Ectodermal cell (in vitro differentiated cells): Measurements from ENCODE around the gene CHST3. TPM values are rescaled to one million over a fixed set of nuclear protein-coding genes. Genes with fewer than 3 reads are reported as not detected.
"Not testable (repeated sequence)": the region's sequence is repeated elsewhere in the genome, so short reads cannot be mapped to it uniquely, and the experiment has no call there.

Source experiments
- H3K27ac ChIP-seq: 2 replicates; pipeline ENCODE4 v1.7.0; 2013; ENCODE audit warnings: mild to moderate bottlenecking, low read depth, low read length; ENCODE audit not compliant: insufficient read depth, poor library complexity, severe bottlenecking
- H3K27me3 ChIP-seq: 2 replicates; pipeline ENCODE4 v1.7.0; 2013; ENCODE audit warnings: mild to moderate bottlenecking, low read length; ENCODE audit not compliant: insufficient read depth, control insufficient read depth, poor library complexity, severe bottlenecking
- H3K36me3 ChIP-seq: one replicate; pipeline ENCODE4 v1.7.0; 2013; ENCODE audit warnings: low read length; ENCODE audit not compliant: control insufficient read depth, insufficient read depth
- H3K4me1 ChIP-seq: one replicate; pipeline ENCODE4 v1.7.0; 2013; ENCODE audit warnings: low read length; ENCODE audit not compliant: control insufficient read depth, insufficient read depth
- H3K4me3 ChIP-seq: 2 replicates; pipeline ENCODE4 v1.7.0; 2013; ENCODE audit warnings: low read depth, low read length, control low read depth; ENCODE audit not compliant: insufficient read depth
- H3K9me3 ChIP-seq: 2 replicates; pipeline ENCODE4 v1.7.0; 2013; ENCODE audit warnings: mild to moderate bottlenecking, low read length, moderate library complexity; ENCODE audit not compliant: control insufficient read depth
- WGBS, 2 experiments: methylation state at CpG; one replicate each; pipeline ENCODE4 v1.1.7; 2013; ENCODE audit warnings: missing lambda C conversion rate in 2 of 2; 5-methylcytosine and 5-hydroxymethylcytosine counted together
- polyA plus RNA-seq, 4 experiments: library from polyadenylated mRNA; stranded (reverse); fragments of 50-300 nt; gene quantifications; one replicate each; pipeline ENCODE4 v1.2.3, GENCODE V29; 2013

Gene CHST3
- 8.8 TPM for polyA plus RNA-seq (2013, experiment 1 of 4)
- 7.5 TPM for polyA plus RNA-seq (2013, experiment 2 of 4)
- polyA plus RNA-seq (2013, experiment 3 of 4): 7.1 TPM
- 7.8 TPM for polyA plus RNA-seq (2013, experiment 4 of 4)

GRCh38 chr10:71964098-71964742, at the start of gene CHST3:
Gene CHST3, plus strand, starts transcription at chr10:71964395. Its CDS starts 41,448 bp downstream, at chr10:72005843.
- Histone ChIP-seq H3K4me1 (peaks cover 14% of the 10 kb centered on the region), H3K4me3 (peak within 1 kb of the TSS; percentile 62), H3K27ac (no peak within 1 kb of the TSS), H3K36me3 (no peaks in the 10 kb centered on the region), H3K9me3 (no peaks in the 10 kb centered on the region), H3K27me3 (peaks cover 44% of the 10 kb centered on the region)
- WGBS, 2 experiments: 0% methylated on average over 76 to 77 of the region's 77 CpGs

- no peaks in the 10 kb centered on the region for H3K27me3 ChIP-seq
- H3K27ac ChIP-seq: no peak overlapping the region
- no peaks in the 10 kb centered on the region for H3K9me3 ChIP-seq
- no peak overlapping the region for H3K4me3 ChIP-seq
- H3K4me1 ChIP-seq: peaks cover 3% of the 10 kb centered on the region
- H3K36me3 ChIP-seq: no peaks in the 10 kb centered on the region
Measured at GRCh38 chr10:71916827-71917226, 47.4 kb upstream of the CHST3 start.

GRCh38 chr10:71918992-71919391, 45.2 kb upstream of the CHST3 start:
- no peak overlapping the region for H3K4me3 ChIP-seq
- WGBS, 2 experiments: 79 to 93% methylated on average over 6 to 7 of the region's 7 CpGs

GRCh38 chr10:71919956-71920539, 44.1 kb upstream of the CHST3 start:
- H3K27me3 ChIP-seq, H3K27ac ChIP-seq, H3K4me1 ChIP-seq, H3K4me3 ChIP-seq, H3K9me3 ChIP-seq, H3K36me3 ChIP-seq: not testable (repeated sequence)
- 87 to 95% methylated on average over 7 of the region's 7 CpGs for WGBS, 2 experiments

More at GRCh38 chr10:71918992-71919391, 45.2 kb upstream of the CHST3 start:
- no peaks in the 10 kb centered on the region for H3K9me3 ChIP-seq
- no peak overlapping the region for H3K27ac ChIP-seq
- H3K36me3 ChIP-seq: no peaks in the 10 kb centered on the region
- H3K4me1 ChIP-seq: peaks cover 7% of the 10 kb centered on the region
- no peaks in the 10 kb centered on the region for H3K27me3 ChIP-seq

- peaks cover 7% of the 10 kb centered on the region for H3K4me1 ChIP-seq
- H3K9me3 ChIP-seq: no peaks in the 10 kb centered on the region
- no peak overlapping the region for H3K4me3 ChIP-seq
- no peaks in the 10 kb centered on the region for H3K27me3 ChIP-seq
- no peaks in the 10 kb centered on the region for H3K36me3 ChIP-seq
- 92 to 94% methylated on average over 8 to 9 of the region's 9 CpGs for WGBS, 2 experiments
- no peak overlapping the region for H3K27ac ChIP-seq
Measured at GRCh38 chr10:71920540-71921323, 43.5 kb upstream of the CHST3 start.

- H3K4me3 ChIP-seq: no peak overlapping the region
- H3K27me3 ChIP-seq: no peaks in the 10 kb centered on the region
- H3K9me3 ChIP-seq: no peaks in the 10 kb centered on the region
- whole genome bisulfite sequencing, 2 experiments: 81 to 88% methylated on average over 4 of the region's 4 CpGs
- H3K36me3 ChIP-seq: no peaks in the 10 kb centered on the region
- peaks cover 7% of the 10 kb centered on the region for H3K4me1 ChIP-seq
- no peak overlapping the region for H3K27ac ChIP-seq
Measured at GRCh38 chr10:71921324-71922027, 42.7 kb upstream of the CHST3 start.

- Histone ChIP-seq H3K4me3 (no peak overlapping the region), H3K27me3 (no peaks in the 10 kb centered on the region), H3K9me3 (no peaks in the 10 kb centered on the region), H3K4me1 (peaks cover 7% of the 10 kb centered on the region), H3K36me3 (no peaks in the 10 kb centered on the region), H3K27ac (no peak overlapping the region)
- 79 to 80% methylated on average over 7 of the region's 7 CpGs for WGBS, 2 experiments
Measured at GRCh38 chr10:71923138-71923692, 41.0 kb upstream of the CHST3 start.

GRCh38 chr10:71924771-71925170, 39.4 kb upstream of the CHST3 start:
- peaks cover 7% of the 10 kb centered on the region for H3K4me1 ChIP-seq
- H3K27ac ChIP-seq: no peak overlapping the region
- 97 to 100% methylated on average over 3 of the region's 3 CpGs for WGBS, 2 experiments
- no peaks in the 10 kb centered on the region for H3K36me3 ChIP-seq
- H3K4me3 ChIP-seq: no peak overlapping the region
- H3K27me3 ChIP-seq: no peaks in the 10 kb centered on the region
- H3K9me3 ChIP-seq: no peaks in the 10 kb centered on the region

- Histone ChIP-seq H3K27ac (no peak overlapping the region), H3K9me3 (no peaks in the 10 kb centered on the region), H3K36me3 (no peaks in the 10 kb centered on the region), H3K4me1 (peaks cover under 1% of the 10 kb centered on the region), H3K27me3 (no peaks in the 10 kb centered on the region), H3K4me3 (no peak overlapping the region)
- WGBS, 2 experiments: 44 to 49% methylated on average over 2 to 3 of the region's 4 CpGs
Measured at GRCh38 chr10:71927159-71927558, 37.0 kb upstream of the CHST3 start.
